NCI-H774 (cell line): ENCODE measurements around the gene TMEM163.

Source experiments
- DNase-seq: peaks from one replicate; lab custom pipeline; 2025; lab: John Stamatoyannopoulos, UW

The TMEM163 gene

GRCh38 chr2:134408791-134409190, 310.0 kb downstream of the TMEM163 start:
- DNase-seq: no peak

GRCh38 chr2:134408386-134408785, 310.4 kb downstream of the TMEM163 start:
- no peak for DNase-seq

DNA sequence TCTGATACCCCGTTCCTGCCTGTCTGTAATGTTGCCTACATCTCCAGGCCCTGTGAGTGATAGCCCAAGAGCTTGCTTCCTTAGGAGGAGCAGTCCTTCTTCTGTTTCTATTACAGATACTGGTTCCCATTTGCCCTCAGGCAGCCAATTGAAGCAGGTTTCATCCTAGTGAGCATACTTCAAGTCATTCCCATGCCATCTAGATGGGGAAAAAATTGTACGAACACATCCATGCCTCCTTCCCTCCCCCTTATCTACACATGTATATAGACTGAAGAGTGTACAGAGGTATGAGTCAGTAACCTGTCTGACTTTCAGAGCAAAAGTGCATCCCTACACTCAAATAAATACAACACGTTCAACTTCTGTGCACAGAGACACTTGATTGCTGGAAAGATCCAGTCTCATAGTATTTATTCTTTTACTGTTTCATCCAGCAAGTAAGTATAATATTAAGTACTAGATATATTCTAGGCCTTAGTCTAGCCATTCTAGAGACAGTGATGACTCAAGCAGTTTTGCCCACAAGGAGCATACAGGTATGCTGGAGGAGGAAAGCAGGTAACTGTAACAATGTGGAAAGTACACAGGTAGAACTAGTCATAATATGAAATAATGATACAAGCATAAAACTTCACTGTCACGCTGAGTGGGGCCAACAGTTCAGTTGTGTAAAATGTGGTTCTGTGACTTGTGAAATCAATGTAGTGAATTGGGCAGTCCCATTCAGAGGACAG, 311.5 kb downstream of the TMEM163 start:
- no peak for DNase-seq

GRCh38 chr2:134406736-134407135, 312.1 kb downstream of the TMEM163 start:
- no peak for DNase-seq

DNA sequence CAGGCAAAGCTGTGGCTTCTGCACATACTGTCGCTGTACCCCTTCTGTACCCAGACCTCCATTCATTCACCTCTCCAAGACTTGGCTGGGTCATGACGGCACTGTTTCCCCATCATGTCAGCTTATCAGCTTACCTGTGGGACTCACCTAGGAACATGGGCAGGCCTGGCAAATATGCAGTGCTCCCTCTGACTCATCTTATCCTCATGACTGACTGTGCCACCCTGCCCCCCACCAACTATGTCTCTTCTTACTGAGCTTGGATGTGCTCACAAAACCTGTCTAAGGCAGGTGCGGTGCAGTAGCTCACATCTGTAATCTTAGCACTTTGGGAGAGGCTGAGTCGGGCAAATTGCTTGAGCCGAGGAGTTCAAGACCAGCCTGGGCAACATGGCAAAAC, 312.5 kb downstream of the TMEM163 start:
- DNase-seq: no peak
